Measurements from ENCODE around the gene RARRES1. TPM values are rescaled to one million over a fixed set of nuclear protein-coding genes. Genes with fewer than 3 reads are reported as not detected.

RARRES1 gene
- 0.16 to 1.4 TPM (median 0.35 TPM) in 3 replicates for total RNA-seq (2021)
- Bru-seq, nascent RNA: percentile 19 among the genes with signal in this experiment
- long read RNA-seq, experiment 1, partial matches to known transcripts: 0 of 1 reads
- long read RNA-seq, experiment 1, other reads (novel, unspliced or antisense): 1 of 1 reads
- long read RNA-seq, experiment 2, partial matches to known transcripts: 0 of 1 reads
- long read RNA-seq, experiment 2, other reads (novel, unspliced or antisense): 1 of 1 reads
- long read RNA-seq, experiment 3: 0 reads

- Mint-ChIP-seq H3K4me1 (peaks cover 12% of the 10 kb centered on the region), H3K9me3 (peaks cover 14% of the 10 kb centered on the region), H3K4me3 (peak within 1 kb of the TSS; percentile 65), H3K27ac (no peak within 1 kb of the TSS), H3K27me3 (ENCODE audit: low read depth) (peaks cover 23% of the 10 kb centered on the region), H3K36me3 (peaks cover 12% of the 10 kb centered on the region)
- ChIA-PET POLR2A (no interaction called here), CTCF (interaction anchor here (0.6 to 1.3 kb wide), 2 partner anchors 59 to 187 kb away, joined by 3 to 4 read pairs; no protein-coding TSS in a partner anchor)
- DNase-seq (ENCODE audit: low spot score): peak; percentile 64
- TF ChIP-seq ZNF232 (CRISPR knock-in tag; IDR thresholded peaks at IDR 0.05): peak; percentile 28; the same call in 1 of the 2 replicates
- TF ChIP-seq SP1 (CRISPR knock-in tag; conservative IDR thresholded peaks at IDR 0.05): no peak
- TF ChIP-seq ETV6 (CRISPR knock-in tag; IDR thresholded peaks at IDR 0.05): no peak
- peak; percentile 65; the same call in 1 of the 2 replicates for TF ChIP-seq FOXP1 (CRISPR knock-in tag; IDR thresholded peaks at IDR 0.05; ENCODE audit: borderline replicate concordance)
- no peak; the same call in 1 of the 2 replicates for TF ChIP-seq KAT7 (CRISPR knock-in tag; IDR thresholded peaks at IDR 0.05; ENCODE audit: borderline replicate concordance)
- TF ChIP-seq ATF1 (CRISPR knock-in tag; IDR thresholded peaks at IDR 0.05): 0 out of 2 replicates have a peak, but pooled peaks have one; percentile 36
- TF ChIP-seq ZNF317 (CRISPR knock-in tag; IDR thresholded peaks at IDR 0.05; ENCODE audit: borderline replicate concordance, low read depth): 0 out of 2 replicates have a peak, but pooled peaks have one; percentile 19
- TF ChIP-seq TEAD1 (CRISPR knock-in tag; IDR thresholded peaks at IDR 0.05): peak; percentile 72; the same call in 1 of the 2 replicates
- 0 out of 2 replicates have a peak, but pooled peaks have one; percentile 63 for TF ChIP-seq NFE2L1 (CRISPR knock-in tag; IDR thresholded peaks at IDR 0.05)
- no peak for TF ChIP-seq GRHL2 (CRISPR knock-in tag; IDR thresholded peaks at IDR 0.05; ENCODE audit: insufficient replicate concordance, severe bottlenecking)
- TF ChIP-seq MAX (CRISPR knock-in tag; IDR thresholded peaks at IDR 0.05): peak; percentile 89
- TF ChIP-seq FOXK1 (CRISPR knock-in tag; IDR thresholded peaks at IDR 0.05): 0 out of 2 replicates have a peak, but pooled peaks have one; percentile 14
- peak; percentile 82; the same call in 1 of the 2 replicates for TF ChIP-seq HMGXB4 (CRISPR knock-in tag; IDR thresholded peaks at IDR 0.05)
- peak; percentile 91 for TF ChIP-seq SMAD3 (CRISPR knock-in tag; IDR thresholded peaks at IDR 0.05; ENCODE audit: borderline replicate concordance)
- no peak for TF ChIP-seq ZNF425 (CRISPR knock-in tag; conservative IDR thresholded peaks at IDR 0.05)
- peak; percentile 54; the same call in 1 of the 2 replicates for TF ChIP-seq PRDM15 (CRISPR knock-in tag; IDR thresholded peaks at IDR 0.05)
- no peak for TF ChIP-seq ZNF423 (CRISPR knock-in tag; IDR thresholded peaks at IDR 0.05)
- peak; percentile 54 for TF ChIP-seq E2F5 (CRISPR knock-in tag; IDR thresholded peaks at IDR 0.05)
- peak; percentile 48; the same call in 1 of the 2 replicates for TF ChIP-seq RELA (CRISPR knock-in tag; IDR thresholded peaks at IDR 0.05; ENCODE audit: borderline replicate concordance)
- TF ChIP-seq HMGA2 (CRISPR knock-in tag; IDR thresholded peaks at IDR 0.05): no peak
- TF ChIP-seq ZNF219 (CRISPR knock-in tag; IDR thresholded peaks at IDR 0.05; ENCODE audit: borderline replicate concordance): peak; percentile 41; the same call in 1 of the 2 replicates
- peak; percentile 70; the same call in 1 of the 2 replicates for TF ChIP-seq FOXP4 (CRISPR knock-in tag; IDR thresholded peaks at IDR 0.05)
- peak; percentile 53 for ATAC-seq
Measured at GRCh38 chr3:158731938-158732855, at the start of gene RARRES1. Gene RARRES1, minus strand, starts transcription at chr3:158732457. Its CDS starts 42 bp downstream, at chr3:158732415.
